ENCODE results near the gene HEYL. TPM values are rescaled to one million over a fixed set of nuclear protein-coding genes. Genes with fewer than 3 reads are reported as not detected.

Gene HEYL
- total and polyA plus RNA-seq, 9 of the 15 experiments (the other 6 are each of a cell fraction or from before 2014, with no cell fraction given): 0.13 to 0.89 (median 0.25) TPM

DNA sequence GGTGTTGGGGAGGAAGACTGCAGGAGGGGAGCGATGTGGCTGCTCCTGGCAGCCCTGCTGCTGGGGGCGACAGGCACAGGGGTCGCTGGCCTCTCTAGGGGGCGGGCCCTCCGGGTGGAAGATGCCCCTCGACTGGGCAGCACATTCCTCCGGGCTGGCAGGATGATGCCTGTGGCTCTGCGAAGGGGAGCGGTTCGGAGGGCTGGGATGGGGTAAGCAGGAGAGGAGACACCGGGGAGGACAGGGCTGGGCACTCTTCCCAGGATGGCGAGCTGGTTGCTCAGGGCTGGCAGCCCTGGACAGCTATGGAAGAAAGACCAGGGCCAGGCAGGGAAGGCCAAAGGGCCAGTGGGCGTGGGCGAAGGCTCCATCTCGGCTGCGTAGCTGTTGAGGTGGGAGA, 12.8 kb downstream of the HEYL start:
- intact Hi-C loops (cut with micrococcal nuclease): no loop called here
- DNase-seq (ENCODE audit: extremely low read depth in 1 of 4, low spot score in 3 of 4): no peak
- ChIA-PET CTCF (ENCODE audit: low intra/inter-chr PET ratio) (no interaction called here), POLR2A (interaction anchor here (0.6 to 1.4 kb wide), 4 partner anchors 9 to 534 kb away, joined by 3 to 5 read pairs (median 4); partner anchors contain the start of gene HEYL)
- Histone ChIP-seq H3K27ac (ENCODE audit: extremely low read depth, low read depth, low read length) (no peak overlapping the region), H3K4me1 (replicated peaks in 1 of 2; ENCODE audit: control insufficient read depth in 2 of 2, insufficient read depth in 2 of 2, low read length in 2 of 2) (peaks cover under 1 to 6% of the 10 kb centered on the region in 2 experiments; a peak in 2 of 5 replicates), H3K36me3 (ENCODE audit: control insufficient read depth, insufficient read depth, low read length) (no peaks in the 10 kb centered on the region), H3K4me3 (no peak overlapping the region), H3K79me2 (ENCODE audit: control insufficient read depth, insufficient read depth, low read length) (no peaks in the 10 kb centered on the region), H3K9me3 (replicated peaks; ENCODE audit: control insufficient read depth, insufficient read depth, low read depth, low read length) (no peaks in the 10 kb centered on the region), H3K9me1 (ENCODE audit: control insufficient read depth, insufficient read depth, low read length) (peaks cover 5% of the 10 kb centered on the region), H3K4me2 (ENCODE audit: insufficient read depth, low read length) (no peak overlapping the region), H4K20me1 (replicated peaks; ENCODE audit: control insufficient read depth, insufficient read depth, low read length) (peaks cover 14% of the 10 kb centered on the region), H3K27me3 (ENCODE audit: control insufficient read depth in 2 of 2, insufficient read depth in 2 of 2, low read length in 2 of 2) (peaks cover 61 to 86% of the 10 kb centered on the region in 2 experiments), H3K9ac (ENCODE audit: insufficient read depth in 1 of 2, low read depth in 2 of 2, low read length in 2 of 2) (peak overlapping the region in 1 of 2 experiments; percentile 43; a peak in 1 of 4 replicates), H2AFZ (ENCODE audit: low read depth, low read length) (no peak overlapping the region)
- no peak for ATAC-seq
- no TSS peak for BruUV-seq (replicated peaks)
- TF ChIP-seq TBP (optimal IDR thresholded peaks at IDR 0.05; ENCODE audit: low read depth, low read length) (no peak), ZNF518B (CRISPR knock-in tag; IDR thresholded peaks at IDR 0.05) (no peak), NFE2L1 (tag; IDR thresholded peaks at IDR 0.05; ENCODE audit: borderline replicate concordance, low read depth) (no peak), ARHGAP35 (IDR thresholded peaks at IDR 0.05; ENCODE audit: partially characterized antibody) (no peak), YBX1 (IDR thresholded peaks at IDR 0.05) (no peak), PCBP2 (IDR thresholded peaks at IDR 0.05; ENCODE audit: low read depth, low read length, poor library complexity, severe bottlenecking) (no peak), MCM3 (IDR thresholded peaks at IDR 0.05) (no peak)
- WGBS (ENCODE audit: insufficient coverage, low coverage, missing lambda C conversion rate): 3% methylated on average over 15 of the region's 16 CpGs
- in situ Hi-C loops (cut with MboI): no loop called here
- no peak for FAIRE-seq

Measured in K562 (cell line).